Heart left ventricle (tissue), 13 donors: ENCODE results near the gene RUNX3.

Source experiments
- POLR2A ChIP-seq, 2 donors: fragments of 450-650 bp; IDR thresholded peaks; one replicate each; pipeline ENCODE4 v1.6.1; 2017; ENCODE audit warnings: antibody characterized with exemption in 2 of 2, mild to moderate bottlenecking in 2 of 2, moderate library complexity in 2 of 2
- TF ChIP-seq, protein P1 (sequence below), 12 donors: fragments of 200-600 bp; sonication (generic) in 4 of 12; IDR thresholded peaks; one replicate each; pipeline versions ENCODE4 v1.5.0 to v1.8.0; 2018 to 2022; ENCODE audit warnings: antibody characterized with exemption in 12 of 12, mild to moderate bottlenecking in 5 of 12
- donor health status: ischemic (EF 13 %, LVEDD 7.1; RV severe dilation, severe dysfunction).
- donor health status: DM: no; HTN: yes; CAD: no.
- donor health status: DM: no; HTN: no; CAD: no.
- donor health status: ischemic (EF 25% LVEDD 6.9; RV normal size, moderate dysfunction).
- donor health status: ischemic (EF 25% LVEDD 5.7; RV mildly dilated, moderate dysfunction).
- donor health status: ischemic (EF 35%, LVEDD 5.7; RV mildly dilated, moderate dysfunction).
- donor health status: nonischemic (EF 11% LVEDD 7.7; RV severe dilation, severe dysfunction).
- donor health status: DM: yes; HTN: yes; CAD: no.
- donor health status: PGD.
- donor health status: ischemic (EF 29% LVEDD 5.4; RV normal size, mild dysfunction).
- donor health status: nonischemic (EF 23%, LVEDD 6.1; RV moderate dilation, normal function).

DNA sequence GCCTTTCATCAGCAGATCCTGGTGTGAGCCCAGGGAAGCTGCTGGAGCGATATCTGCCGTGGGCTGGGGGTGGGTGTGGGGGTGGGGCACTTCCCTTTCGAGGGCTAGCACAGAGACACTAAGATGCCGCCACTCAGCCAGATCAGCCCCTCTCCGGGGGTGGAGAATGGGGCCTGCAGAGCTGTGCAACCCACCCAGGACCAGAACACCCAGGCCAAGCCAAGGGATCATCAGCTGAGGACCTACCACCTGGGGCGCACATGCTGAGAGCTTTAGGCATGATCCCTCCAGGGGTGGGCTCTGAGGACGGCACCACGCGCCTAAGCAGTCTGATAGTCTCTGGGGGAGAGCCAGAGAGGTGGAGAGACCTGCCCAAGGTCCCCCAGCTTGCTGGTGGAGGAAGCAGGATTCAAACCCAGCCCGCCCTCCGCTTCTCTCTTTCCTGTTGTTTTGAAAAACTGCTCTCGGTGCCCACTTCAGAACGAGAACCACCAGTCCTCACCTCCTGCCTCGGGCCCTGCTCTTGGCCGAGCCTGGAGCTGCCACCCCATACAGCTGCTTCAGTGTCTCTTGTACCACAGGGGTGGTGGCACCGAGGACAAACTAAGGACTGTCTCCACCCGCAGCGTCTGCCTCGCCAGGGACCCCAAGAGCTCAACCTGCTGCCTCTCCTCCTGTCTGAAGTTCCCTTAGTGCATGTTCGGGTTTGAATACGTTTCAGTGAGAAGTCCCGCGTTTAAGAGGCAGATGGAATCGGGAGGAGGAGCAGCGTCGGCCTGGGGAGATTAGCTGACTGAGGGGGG, 39.7 kb upstream of the RUNX3 start:
- TF ChIP-seq, protein P1, sequence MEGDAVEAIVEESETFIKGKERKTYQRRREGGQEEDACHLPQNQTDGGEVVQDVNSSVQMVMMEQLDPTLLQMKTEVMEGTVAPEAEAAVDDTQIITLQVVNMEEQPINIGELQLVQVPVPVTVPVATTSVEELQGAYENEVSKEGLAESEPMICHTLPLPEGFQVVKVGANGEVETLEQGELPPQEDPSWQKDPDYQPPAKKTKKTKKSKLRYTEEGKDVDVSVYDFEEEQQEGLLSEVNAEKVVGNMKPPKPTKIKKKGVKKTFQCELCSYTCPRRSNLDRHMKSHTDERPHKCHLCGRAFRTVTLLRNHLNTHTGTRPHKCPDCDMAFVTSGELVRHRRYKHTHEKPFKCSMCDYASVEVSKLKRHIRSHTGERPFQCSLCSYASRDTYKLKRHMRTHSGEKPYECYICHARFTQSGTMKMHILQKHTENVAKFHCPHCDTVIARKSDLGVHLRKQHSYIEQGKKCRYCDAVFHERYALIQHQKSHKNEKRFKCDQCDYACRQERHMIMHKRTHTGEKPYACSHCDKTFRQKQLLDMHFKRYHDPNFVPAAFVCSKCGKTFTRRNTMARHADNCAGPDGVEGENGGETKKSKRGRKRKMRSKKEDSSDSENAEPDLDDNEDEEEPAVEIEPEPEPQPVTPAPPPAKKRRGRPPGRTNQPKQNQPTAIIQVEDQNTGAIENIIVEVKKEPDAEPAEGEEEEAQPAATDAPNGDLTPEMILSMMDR (IDR thresholded peaks at IDR 0.05): no peak
- no peak for TF ChIP-seq POLR2A (IDR thresholded peaks at IDR 0.05)
